Measurements from ENCODE around the gene PARD3. TPM values are rescaled to one million over a fixed set of nuclear protein-coding genes. Genes with fewer than 3 reads are reported as not detected.

Gene PARD3
- total RNA-seq, 1 experiment from 2014 or later: 51.7 TPM

- DNase-seq (ENCODE audit: low read depth): no peak
Observed at GRCh38 chr10:34825414-34825813, 10.3 kb upstream of the PARD3 start.

GRCh38 chr10:34824870-34825269, 9.8 kb upstream of the PARD3 start:
- peak; percentile 39 for DNase-seq (ENCODE audit: low read depth)

- peak; percentile 12 for DNase-seq (ENCODE audit: low read depth)
Observed at GRCh38 chr10:34821587-34822585, 6.8 kb upstream of the PARD3 start.

GRCh38 chr10:34817586-34817985, 2.5 kb upstream of the PARD3 start:
- DNase-seq (ENCODE audit: low read depth): no peak

- DNase-seq (ENCODE audit: low read depth): no peak
Observed at GRCh38 chr10:34817054-34817453, 2.0 kb upstream of the PARD3 start.

GRCh38 chr10:34816501-34817002, 1.5 kb upstream of the PARD3 start:
- peak; percentile 50 for DNase-seq (ENCODE audit: low read depth)

- no peak for DNase-seq (ENCODE audit: low read depth)
Observed at GRCh38 chr10:34816085-34816496, 995 bp upstream of the PARD3 start.

GRCh38 chr10:34814913-34815184, 247 bp downstream of the PARD3 start:
- no peak for DNase-seq (ENCODE audit: low read depth)

GRCh38 chr10:34814223-34814912, 728 bp downstream of the PARD3 start:
- DNase-seq (ENCODE audit: low read depth): no peak

- no peak for DNase-seq (ENCODE audit: low read depth)
Observed at GRCh38 chr10:34813626-34814222, 1.4 kb downstream of the PARD3 start.

GRCh38 chr10:34812771-34813170, 2.3 kb downstream of the PARD3 start:
- DNase-seq (ENCODE audit: low read depth): no peak

- no peak for DNase-seq (ENCODE audit: low read depth)
Observed at GRCh38 chr10:34811968-34812514, 3.1 kb downstream of the PARD3 start.

- no peak for DNase-seq (ENCODE audit: low read depth)
Observed at GRCh38 chr10:34811126-34811967, 3.7 kb downstream of the PARD3 start.

- no peak for DNase-seq (ENCODE audit: low read depth)
Observed at GRCh38 chr10:34809796-34810195, 5.3 kb downstream of the PARD3 start.

- no peak for DNase-seq (ENCODE audit: low read depth)
Observed at GRCh38 chr10:34808801-34809745, 6.0 kb downstream of the PARD3 start.

GRCh38 chr10:34808336-34808735, 6.8 kb downstream of the PARD3 start:
- no peak for DNase-seq (ENCODE audit: low read depth)

GRCh38 chr10:34804306-34804705, 10.8 kb downstream of the PARD3 start:
- peak; percentile 75 for DNase-seq (ENCODE audit: low read depth)

- no peak for DNase-seq (ENCODE audit: low read depth)
Observed at GRCh38 chr10:34802692-34803091, 12.4 kb downstream of the PARD3 start.

- no peak for DNase-seq (ENCODE audit: low read depth)
Observed at GRCh38 chr10:34801097-34801733, 13.9 kb downstream of the PARD3 start.
